Dendritic cell treated with granulocyte-macrophage colony-stimulating factor and Interleukin-4, amounts not matched to agents 40 ng/mL and 50 ng/mL, for 4 days (primary cell): Measurements from ENCODE around the gene TBC1D5.
A peak's percentile ranks its signal among the peaks of the same experiment; 100 is the strongest.

Experiments used
- H3K27ac Mint-ChIP-seq: one replicate; pipeline ENCODE4 v1.8.0; 2022; ENCODE audit warnings: mild to moderate bottlenecking, mixed read lengths
- H3K27me3 Mint-ChIP-seq: one replicate; pipeline ENCODE4 v1.8.0; 2022; ENCODE audit warnings: mild to moderate bottlenecking, mixed read lengths
- H3K36me3 Mint-ChIP-seq: one replicate; pipeline ENCODE4 v1.8.0; 2022; ENCODE audit warnings: low read depth, mixed read lengths
- H3K4me1 Mint-ChIP-seq: one replicate; pipeline ENCODE4 v1.8.0; 2022; ENCODE audit warnings: low read depth, mixed read lengths
- H3K4me3 Mint-ChIP-seq: one replicate; pipeline ENCODE4 v1.8.0; 2022; ENCODE audit warnings: mild to moderate bottlenecking, moderate library complexity, mixed read lengths
- H3K9me3 Mint-ChIP-seq: one replicate; pipeline ENCODE4 v1.8.0; 2022; ENCODE audit warnings: mixed read lengths
- intact Hi-C: fragments of 100-400 bp; cut with micrococcal nuclease; formaldehyde crosslinking; loops from one replicate; pipeline ENCODE4 v1.15.0; 2022

The TBC1D5 gene

GRCh38 chr3:17207979-17208378 lies 534.5 kb downstream of the TBC1D5 start:
- Mint-ChIP-seq H3K4me1 (peaks cover 6% of the 10 kb centered on the region), H3K27ac (no peak overlapping the region), H3K9me3 (peaks cover 14% of the 10 kb centered on the region), H3K27me3 (no peaks in the 10 kb centered on the region), H3K36me3 (peaks cover 59% of the 10 kb centered on the region), H3K4me3 (no peak overlapping the region)
- intact Hi-C loops, result no loop called here

DNA sequence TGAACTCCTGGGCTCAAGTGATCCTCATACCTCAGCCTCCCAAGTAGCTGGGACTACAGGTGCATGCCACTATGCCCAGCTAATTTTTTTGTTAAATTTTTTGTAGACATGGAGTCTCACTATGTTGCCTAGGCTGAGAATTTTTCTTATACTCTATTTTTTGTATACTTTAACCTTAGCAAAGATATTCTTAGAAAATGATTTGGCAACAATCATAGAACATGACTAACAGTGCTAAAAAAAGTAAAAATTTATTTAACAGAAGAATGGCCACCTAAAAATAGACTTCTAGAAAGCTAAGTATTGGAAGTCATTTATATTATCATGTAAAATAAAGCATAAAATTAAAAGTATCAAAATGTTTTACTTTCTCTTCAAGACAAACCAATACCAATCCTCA lies 535.4 kb downstream of the TBC1D5 start:
- Mint-ChIP-seq H3K4me1 (peaks cover 6% of the 10 kb centered on the region), H3K36me3 (peaks cover 67% of the 10 kb centered on the region), H3K27me3 (no peaks in the 10 kb centered on the region), H3K27ac (no peak overlapping the region), H3K4me3 (no peak overlapping the region), H3K9me3 (peaks cover 23% of the 10 kb centered on the region)
- intact Hi-C loops, result no loop called here

DNA sequence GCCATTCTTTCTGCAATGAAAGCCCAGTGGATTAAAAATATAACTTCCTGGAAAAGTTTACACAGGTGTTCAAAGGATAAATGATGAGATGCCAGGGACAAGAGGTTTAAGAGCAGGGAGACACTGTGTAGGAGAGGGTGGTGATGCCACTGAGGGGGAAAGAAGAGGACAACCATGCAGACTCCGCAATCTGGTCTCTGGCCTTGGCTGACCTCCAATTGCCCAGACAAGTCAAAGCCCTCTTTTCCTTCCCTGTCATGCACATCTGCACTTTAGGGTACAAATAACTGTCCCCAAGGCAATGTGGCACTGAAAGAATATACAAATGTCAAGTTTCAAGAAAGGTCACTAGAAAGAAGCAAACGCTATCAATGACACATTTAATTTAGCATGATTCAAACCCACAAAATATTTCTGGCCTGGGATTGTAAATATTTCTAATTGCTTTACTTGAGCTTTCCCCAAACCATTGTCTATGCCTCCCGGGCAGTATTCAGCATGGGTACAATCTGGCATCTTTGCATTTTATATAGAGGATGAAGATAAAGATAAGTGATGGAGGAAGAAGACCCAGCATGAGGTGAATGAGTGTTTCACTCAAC lies 538.3 kb downstream of the TBC1D5 start:
- peaks cover 29% of the 10 kb centered on the region for H3K9me3 Mint-ChIP-seq
- H3K4me3 Mint-ChIP-seq, result no peak overlapping the region
- H3K36me3 Mint-ChIP-seq, result peaks cover 60% of the 10 kb centered on the region
- peaks cover 6% of the 10 kb centered on the region for H3K4me1 Mint-ChIP-seq
- intact Hi-C loops, result no loop called here
- no peak overlapping the region for H3K27ac Mint-ChIP-seq
- no peaks in the 10 kb centered on the region for H3K27me3 Mint-ChIP-seq

DNA sequence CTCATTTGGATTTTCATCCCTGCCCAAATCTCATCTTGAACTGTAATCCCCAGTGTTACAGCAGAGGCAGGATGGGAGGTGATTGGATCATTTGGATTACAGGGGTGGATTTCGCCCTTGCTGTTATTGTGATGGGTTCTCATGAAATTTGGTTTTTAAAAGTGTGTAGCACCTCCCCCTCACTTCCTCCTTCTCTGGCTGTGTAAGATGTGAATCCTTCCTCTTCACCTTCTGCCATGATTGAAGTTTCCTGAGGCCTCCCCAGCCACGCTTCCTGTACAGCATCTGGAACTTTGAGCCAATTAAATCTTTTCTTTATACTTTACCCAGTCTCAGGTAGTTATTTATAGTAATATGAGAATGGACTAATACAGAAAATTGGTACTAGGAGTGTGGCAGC lies 540.9 kb downstream of the TBC1D5 start:
- no peak overlapping the region for H3K27ac Mint-ChIP-seq
- peaks cover 6% of the 10 kb centered on the region for H3K4me1 Mint-ChIP-seq
- intact Hi-C loops, result no loop called here
- no peak overlapping the region for H3K4me3 Mint-ChIP-seq
- H3K27me3 Mint-ChIP-seq, result no peaks in the 10 kb centered on the region
- H3K36me3 Mint-ChIP-seq, result peaks cover 69% of the 10 kb centered on the region
- H3K9me3 Mint-ChIP-seq, result peaks cover 29% of the 10 kb centered on the region

DNA sequence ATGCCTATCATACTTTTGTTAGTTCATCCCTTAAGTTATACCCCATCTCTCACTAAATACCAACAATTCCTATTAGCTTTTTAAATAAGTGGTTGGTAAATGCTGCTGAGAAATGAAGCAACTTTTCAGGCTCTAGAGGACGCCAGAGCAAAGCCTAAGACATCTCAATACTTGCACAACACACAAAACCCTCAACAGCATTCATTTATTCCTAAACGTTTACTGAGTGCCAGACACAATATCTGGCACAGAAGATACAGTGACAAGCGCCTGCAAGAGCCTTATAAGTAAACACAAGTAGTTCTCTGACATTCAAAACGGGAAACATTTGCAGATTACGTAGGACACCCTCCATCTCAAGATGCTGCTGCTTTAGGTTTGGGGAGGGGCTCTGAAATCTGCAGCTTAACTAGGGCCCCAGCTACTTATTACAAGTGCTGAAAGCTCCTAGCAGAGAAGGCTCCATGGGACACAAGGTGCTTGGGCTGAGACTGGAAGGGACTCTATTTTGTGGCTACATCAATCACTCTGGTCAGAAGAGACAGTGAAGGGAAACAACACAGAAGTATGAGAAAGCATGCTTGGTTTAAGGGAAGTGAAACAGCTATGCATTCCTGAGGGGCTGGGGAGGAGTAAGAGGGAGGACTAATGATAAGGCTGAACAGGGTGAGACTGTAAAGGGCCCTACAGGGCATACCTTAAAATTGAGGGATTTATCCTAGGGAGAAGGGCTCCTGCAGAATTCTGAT lies 546.4 kb downstream of the TBC1D5 start:
- Mint-ChIP-seq H3K9me3 (no peaks in the 10 kb centered on the region), H3K27ac (peak overlapping the region; percentile 26), H3K4me3 (no peak overlapping the region), H3K4me1 (peaks cover 15% of the 10 kb centered on the region), H3K27me3 (no peaks in the 10 kb centered on the region), H3K36me3 (peaks cover 26% of the 10 kb centered on the region)
- intact Hi-C loops, result no loop called here

- intact Hi-C loops, result no loop called here
- Mint-ChIP-seq H3K4me1 (peaks cover 24% of the 10 kb centered on the region), H3K36me3 (peaks cover 18% of the 10 kb centered on the region), H3K27ac (no peak overlapping the region), H3K4me3 (no peak overlapping the region), H3K27me3 (no peaks in the 10 kb centered on the region), H3K9me3 (no peaks in the 10 kb centered on the region)
Observed at GRCh38 chr3:17195192-17195611, 547.2 kb downstream of the TBC1D5 start.

- intact Hi-C loops, result no loop called here
- Mint-ChIP-seq H3K27me3 (no peaks in the 10 kb centered on the region), H3K4me3 (no peak overlapping the region), H3K4me1 (peaks cover 32% of the 10 kb centered on the region), H3K36me3 (peaks cover 13% of the 10 kb centered on the region), H3K9me3 (no peaks in the 10 kb centered on the region), H3K27ac (no peak overlapping the region)
Observed at GRCh38 chr3:17194116-17194515, 548.3 kb downstream of the TBC1D5 start.

GRCh38 chr3:17192995-17193394 lies 549.4 kb downstream of the TBC1D5 start:
- Mint-ChIP-seq H3K9me3 (no peaks in the 10 kb centered on the region), H3K36me3 (peaks cover 9% of the 10 kb centered on the region), H3K4me1 (peaks cover 32% of the 10 kb centered on the region), H3K27ac (no peak overlapping the region), H3K27me3 (no peaks in the 10 kb centered on the region), H3K4me3 (no peak overlapping the region)
- intact Hi-C loops, result no loop called here

GRCh38 chr3:17190353-17191078 lies 551.9 kb downstream of the TBC1D5 start:
- intact Hi-C loops, result no loop called here
- peak overlapping the region; percentile 10 for H3K4me3 Mint-ChIP-seq
- H3K27ac Mint-ChIP-seq, result peak overlapping the region; percentile 40

GRCh38 chr3:17188378-17188777 lies 554.1 kb downstream of the TBC1D5 start:
- intact Hi-C loops, result no loop called here
- peaks cover 18% of the 10 kb centered on the region for H3K36me3 Mint-ChIP-seq
- no peak overlapping the region for H3K27ac Mint-ChIP-seq

More at GRCh38 chr3:17190353-17191078, 551.9 kb downstream of the TBC1D5 start:
- H3K9me3 Mint-ChIP-seq, result no peaks in the 10 kb centered on the region
- no peaks in the 10 kb centered on the region for H3K36me3 Mint-ChIP-seq
- H3K4me1 Mint-ChIP-seq, result peaks cover 22% of the 10 kb centered on the region
- no peaks in the 10 kb centered on the region for H3K27me3 Mint-ChIP-seq

DNA sequence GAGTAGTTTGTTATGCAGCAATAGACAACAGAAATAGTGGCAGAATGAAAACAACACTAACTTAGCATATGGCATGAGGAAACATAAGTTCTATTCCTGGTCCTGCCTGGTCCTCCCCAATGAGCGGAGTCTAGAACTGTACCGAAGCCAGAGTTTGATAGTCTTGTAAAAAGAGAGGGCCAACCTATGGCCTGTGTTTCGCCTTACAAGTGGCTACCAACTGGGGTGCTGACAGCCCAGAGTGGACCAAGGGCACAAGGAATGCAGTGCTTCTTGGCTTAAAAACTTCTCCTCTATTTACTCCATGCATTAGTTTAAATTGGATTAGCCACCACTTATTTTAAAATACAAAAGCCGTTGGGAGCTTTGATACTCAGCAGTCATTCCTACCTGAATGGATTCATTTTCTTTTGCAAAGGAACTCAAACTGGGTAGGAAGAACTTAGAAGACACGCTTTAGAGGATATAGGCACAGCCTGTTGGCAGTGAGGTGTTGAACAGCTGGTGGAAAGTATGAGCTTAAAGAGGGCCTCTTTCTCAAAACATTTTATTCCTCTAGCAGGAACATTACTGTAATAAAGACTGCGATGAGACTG lies 554.7 kb downstream of the TBC1D5 start:
- intact Hi-C loops, result no loop called here
- H3K4me1 Mint-ChIP-seq, result peaks cover 17% of the 10 kb centered on the region
- no peak overlapping the region for H3K27ac Mint-ChIP-seq
- H3K9me3 Mint-ChIP-seq, result no peaks in the 10 kb centered on the region
- no peaks in the 10 kb centered on the region for H3K27me3 Mint-ChIP-seq
- peaks cover 24% of the 10 kb centered on the region for H3K36me3 Mint-ChIP-seq
- no peak overlapping the region for H3K4me3 Mint-ChIP-seq

More at GRCh38 chr3:17188378-17188777, 554.1 kb downstream of the TBC1D5 start:
- Mint-ChIP-seq H3K9me3 (no peaks in the 10 kb centered on the region), H3K4me3 (no peak overlapping the region), H3K4me1 (peaks cover 17% of the 10 kb centered on the region), H3K27me3 (no peaks in the 10 kb centered on the region)

DNA sequence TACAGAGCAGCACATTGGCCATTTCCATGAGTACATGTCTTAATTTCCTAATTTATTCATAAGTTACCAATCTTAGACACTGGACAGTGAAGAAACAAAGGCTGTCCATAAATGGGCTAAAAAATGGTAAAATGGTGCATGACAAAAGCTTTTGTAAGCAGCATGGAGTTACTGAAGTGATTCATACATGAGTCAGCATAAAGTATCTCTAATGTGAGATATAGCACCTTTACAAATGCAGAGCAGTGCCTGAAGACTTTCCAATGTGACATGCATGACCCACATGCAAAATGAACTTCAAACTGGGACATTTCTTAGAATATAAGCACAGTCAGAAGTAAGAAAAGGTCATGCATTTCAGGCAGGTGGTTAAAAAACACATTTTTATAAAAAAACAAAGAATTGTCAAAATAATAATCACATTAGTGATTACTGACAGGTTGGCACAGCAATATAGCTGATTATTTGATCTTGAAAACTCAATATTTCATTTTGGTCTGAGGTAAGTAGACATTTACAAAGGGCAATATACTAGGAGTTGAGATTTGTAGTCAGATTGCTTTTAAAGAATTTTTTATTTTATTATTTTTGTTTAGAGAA lies 558.4 kb downstream of the TBC1D5 start:
- no peaks in the 10 kb centered on the region for H3K27me3 Mint-ChIP-seq
- H3K27ac Mint-ChIP-seq, result no peak overlapping the region
- H3K4me1 Mint-ChIP-seq, result no peaks in the 10 kb centered on the region
- intact Hi-C loops, result no loop called here
- peaks cover 32% of the 10 kb centered on the region for H3K36me3 Mint-ChIP-seq
- no peak overlapping the region for H3K4me3 Mint-ChIP-seq
- no peaks in the 10 kb centered on the region for H3K9me3 Mint-ChIP-seq

GRCh38 chr3:17182166-17182565 lies 560.3 kb downstream of the TBC1D5 start:
- no peak overlapping the region for H3K4me3 Mint-ChIP-seq
- no peaks in the 10 kb centered on the region for H3K9me3 Mint-ChIP-seq
- H3K27me3 Mint-ChIP-seq, result no peaks in the 10 kb centered on the region
- no peak overlapping the region for H3K27ac Mint-ChIP-seq
- peaks cover 38% of the 10 kb centered on the region for H3K36me3 Mint-ChIP-seq
- no peaks in the 10 kb centered on the region for H3K4me1 Mint-ChIP-seq
- intact Hi-C loops, result no loop called here
